ENCODE measurements around the gene DDX54.
A peak's percentile ranks its signal among the peaks of the same experiment; 100 is the strongest.
"Not testable (repeated sequence)": the region's sequence is repeated elsewhere in the genome, so short reads cannot be mapped to it uniquely, and the experiment has no call there.

The DDX54 gene

DNA sequence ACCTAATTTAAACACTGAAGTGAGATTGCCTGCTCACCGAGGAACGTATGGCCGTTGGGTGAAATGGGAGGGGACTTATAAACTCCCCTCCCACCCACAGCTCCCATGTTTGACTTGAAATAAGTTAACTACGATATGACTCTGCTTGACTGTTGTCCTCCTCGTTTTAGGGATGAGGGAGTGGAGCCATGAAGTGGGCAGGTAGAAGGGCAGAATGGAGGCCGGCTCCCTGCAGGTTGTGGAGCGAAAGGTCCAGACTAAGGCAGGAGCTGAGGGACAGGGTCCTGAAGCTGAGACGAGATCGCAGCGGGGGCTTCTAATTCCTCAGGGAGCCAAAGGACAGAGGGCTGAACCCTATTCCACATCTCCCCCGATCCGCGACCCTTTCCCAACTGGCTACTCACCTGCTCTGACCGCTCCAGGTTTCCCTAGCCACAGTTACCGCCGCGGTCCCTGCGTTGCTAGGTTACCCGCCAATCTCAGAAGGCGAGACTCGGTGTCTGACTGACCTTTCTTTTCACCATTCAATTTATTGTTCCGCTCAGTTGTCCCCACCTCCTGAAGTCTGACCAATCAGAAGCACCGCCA lies 35.4 kb upstream of the DDX54 start:
- DNase-seq (ENCODE audit: low read depth in 2 of 2) = no peak

DNA sequence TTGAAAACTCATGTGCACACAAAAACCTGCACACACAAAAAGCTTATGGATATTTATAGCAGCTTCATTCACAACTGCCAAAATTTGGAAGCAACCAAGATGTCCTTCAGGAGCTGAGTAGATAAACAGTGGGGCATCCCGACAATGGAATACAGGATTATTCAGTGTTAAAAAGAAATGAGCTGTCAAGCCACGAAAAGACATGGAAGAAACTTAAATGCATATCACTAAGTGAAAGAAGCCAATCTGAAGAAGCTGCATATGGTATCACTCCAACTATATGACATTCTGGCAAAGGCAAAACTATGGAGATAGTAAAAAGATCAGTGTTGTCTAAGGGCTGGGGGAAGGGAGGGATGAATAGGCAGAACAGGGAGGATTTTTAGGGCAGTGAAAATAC lies 30.7 kb upstream of the DDX54 start:
- no peak for DNase-seq (ENCODE audit: low read depth in 2 of 2)

DNA sequence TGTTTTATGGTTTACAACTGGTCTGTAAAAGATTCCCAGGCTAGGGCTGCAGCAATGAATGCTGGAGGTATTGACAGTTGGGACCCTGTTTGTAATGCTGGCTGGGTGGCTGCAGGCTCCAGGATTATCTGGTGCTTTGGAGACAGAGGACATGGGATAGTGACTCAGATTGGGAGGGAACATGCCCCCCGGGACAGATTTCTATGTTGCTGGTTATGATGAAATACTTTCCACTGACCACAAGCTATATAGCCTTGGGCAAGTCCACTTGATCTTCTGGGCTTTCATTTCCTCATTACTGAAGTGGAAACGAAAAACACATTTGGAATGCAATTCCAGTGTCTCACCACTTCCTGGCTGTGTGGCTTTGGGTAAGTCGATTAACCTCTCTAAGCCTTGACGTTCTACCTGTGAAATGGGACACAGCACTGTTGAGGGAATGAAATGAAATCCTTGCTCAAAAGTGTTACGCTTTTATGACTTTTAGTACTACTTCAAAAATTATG lies 29.7 kb upstream of the DDX54 start:
- DNase-seq (ENCODE audit: low read depth in 2 of 2) = no peak

DNA sequence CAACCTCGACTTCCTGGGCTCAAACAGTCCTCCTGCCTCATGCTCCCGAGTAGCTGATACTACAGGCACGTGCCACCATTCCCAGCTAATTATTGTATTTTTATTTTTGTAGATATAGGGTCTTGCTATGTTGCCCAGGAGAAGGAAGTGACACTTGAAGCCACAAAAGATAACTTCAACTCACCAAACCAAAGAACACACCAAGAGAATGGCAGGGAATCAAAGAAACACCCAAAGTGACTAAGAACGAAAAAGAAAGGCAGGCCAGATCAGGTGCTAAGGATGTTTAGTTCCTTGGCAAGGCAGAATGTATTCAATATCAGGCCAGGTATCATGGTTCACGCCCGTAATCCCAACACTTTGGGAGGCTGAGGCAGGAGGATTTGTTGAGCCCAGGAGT lies 25.9 kb upstream of the DDX54 start:
- no peak for DNase-seq (ENCODE audit: low read depth in 2 of 2)

DNA sequence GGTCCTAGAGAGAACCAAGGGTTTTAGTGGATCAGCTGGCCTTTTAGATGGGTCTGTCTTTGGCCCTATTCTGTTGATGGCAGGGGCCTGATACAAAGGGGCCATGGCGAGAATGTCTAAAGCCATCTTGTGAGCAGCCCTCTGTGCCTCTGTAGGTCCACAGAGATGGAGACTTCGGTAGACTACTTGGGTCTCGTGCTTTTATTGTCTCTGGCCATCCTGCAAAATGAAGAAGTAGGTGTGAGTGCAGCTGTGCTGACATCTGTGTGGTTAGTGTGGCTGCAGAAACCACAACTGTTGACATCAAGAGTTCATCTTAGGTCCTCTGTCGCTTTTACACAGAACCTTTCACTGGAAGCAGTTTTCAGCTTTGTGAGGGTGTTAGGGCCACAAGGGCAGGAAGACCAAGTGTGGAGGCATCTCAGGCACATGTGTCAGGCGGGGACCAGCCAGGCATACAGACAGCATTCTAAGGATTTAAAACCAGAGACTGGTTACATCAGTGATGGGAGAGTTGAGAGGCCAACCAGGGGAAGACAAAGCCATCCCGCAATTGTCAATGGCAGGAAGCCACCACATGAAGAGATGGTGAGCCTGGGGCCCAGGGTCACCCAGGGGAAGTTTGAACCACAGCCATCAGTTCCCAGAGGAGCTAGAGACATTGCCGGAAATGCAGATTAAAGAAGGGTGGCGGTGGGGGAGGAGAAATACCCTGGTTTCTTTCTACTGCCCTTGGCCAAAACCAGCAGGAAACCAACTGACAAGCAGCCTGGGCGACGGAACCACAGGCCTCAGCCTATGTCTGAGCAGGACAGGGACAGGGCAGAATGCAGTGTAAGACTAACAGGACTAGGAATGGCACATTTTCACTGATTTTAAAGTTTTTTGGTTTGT lies 23.0 kb upstream of the DDX54 start:
- DNase-seq (ENCODE audit: low read depth in 2 of 2) = peak; percentile 34 to 49

DNA sequence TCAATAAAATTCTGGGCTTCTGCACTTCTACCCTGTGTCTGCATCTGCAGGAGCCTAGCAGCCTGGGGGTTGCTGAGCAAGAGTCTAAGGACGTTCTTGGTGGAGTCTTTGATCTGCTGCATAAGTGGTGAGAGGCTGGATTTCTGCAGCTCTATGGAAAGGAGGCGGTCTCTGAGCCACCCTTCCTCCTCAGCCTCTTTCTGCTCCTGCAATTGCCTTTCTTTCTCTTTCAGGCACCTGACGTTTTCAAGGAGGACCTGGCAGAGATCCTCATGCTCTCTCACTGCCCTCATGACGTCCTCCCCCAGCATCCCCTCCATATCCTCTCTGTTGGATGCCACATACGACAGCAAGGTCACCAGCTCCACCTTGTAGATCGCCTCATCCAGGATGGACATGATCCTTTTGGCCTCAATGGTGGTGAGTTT lies 22.3 kb upstream of the DDX54 start:
- no peak for DNase-seq (ENCODE audit: low read depth in 2 of 2)

DNA sequence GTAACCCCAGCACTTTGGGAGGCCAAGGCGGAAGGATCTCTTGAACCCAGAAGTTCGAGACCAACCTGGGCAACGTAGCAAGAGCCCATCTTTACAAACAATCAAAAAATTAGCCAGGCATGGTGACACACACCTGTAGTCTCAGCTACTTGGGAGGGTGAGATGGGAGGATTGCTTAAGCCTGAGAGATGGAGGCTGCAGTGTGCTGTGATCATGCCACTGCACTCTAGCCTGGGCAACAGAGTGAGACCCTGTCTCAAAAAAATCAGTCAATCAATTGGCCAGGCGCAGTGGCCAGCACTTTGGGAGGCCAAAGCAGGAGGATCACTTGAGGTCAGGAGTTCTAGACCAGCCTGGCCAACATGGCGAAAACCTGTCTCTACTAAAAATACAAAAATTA lies 21.5 kb upstream of the DDX54 start:
- DNase-seq (ENCODE audit: low read depth in 2 of 2) = not testable (repeated sequence)

DNA sequence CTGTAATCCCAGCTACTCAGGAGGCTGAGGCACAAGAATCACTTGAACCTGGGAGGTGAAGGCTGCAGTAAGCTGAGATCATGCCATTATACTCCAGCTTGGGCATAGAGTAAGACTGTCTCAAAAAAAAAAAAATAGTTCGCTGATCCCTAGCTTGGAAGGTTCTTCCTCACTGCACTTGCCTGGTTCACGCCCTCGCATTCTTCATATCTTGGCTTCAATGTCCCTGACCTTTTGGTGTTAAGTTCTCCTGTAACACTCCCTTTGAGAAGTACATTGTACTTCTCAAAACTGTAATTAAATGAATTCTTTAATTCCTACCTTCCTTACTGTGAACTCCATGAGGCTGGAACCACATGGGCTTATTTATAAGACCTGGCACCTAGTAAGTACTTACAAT lies 19.5 kb upstream of the DDX54 start:
- no peak for DNase-seq (ENCODE audit: low read depth in 2 of 2)

DNA sequence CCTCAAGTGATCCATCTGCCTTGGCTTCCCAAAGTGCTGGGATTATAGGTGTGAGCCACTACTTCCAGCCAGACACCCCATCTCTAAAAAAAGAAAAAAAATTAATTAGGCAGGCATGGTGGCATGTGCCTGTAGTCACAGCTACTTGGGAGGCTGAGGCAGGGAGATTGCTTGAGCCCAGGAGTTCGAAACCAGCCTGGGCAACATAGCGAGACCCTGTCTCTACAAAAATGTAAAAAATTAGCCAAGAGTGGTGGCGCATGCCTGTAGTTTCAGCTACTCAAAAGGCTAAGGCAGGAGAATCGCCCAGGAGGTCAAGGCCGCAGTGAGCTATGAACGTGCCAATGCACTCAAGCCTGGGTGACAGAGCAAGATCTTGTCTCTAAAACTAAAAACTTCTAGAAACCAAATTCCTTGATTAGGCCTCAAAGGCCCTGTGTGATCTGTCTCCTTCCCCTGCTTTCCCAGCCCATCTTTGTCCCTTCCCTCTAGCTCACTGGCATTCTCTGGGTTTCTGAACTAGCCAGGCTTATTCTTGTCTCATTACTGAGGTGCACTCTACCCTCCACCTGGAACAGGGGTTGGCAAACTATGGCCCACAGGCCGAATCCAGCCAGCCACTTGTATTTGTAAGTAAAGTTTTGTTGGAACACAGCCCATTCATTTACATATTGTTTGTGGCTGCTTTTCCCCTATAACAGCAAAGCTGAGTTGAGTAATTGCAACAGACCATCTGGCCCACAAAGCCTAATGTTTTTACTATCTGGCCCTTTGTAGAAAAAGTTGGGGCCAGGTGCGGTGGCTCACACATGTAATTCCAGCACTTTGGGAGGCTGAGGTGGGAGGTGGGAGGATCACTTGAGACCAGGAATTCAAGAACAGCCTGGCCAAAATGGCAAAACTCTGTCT lies 18.8 kb upstream of the DDX54 start:
- DNase-seq (ENCODE audit: low read depth in 2 of 2) = no peak

DNA sequence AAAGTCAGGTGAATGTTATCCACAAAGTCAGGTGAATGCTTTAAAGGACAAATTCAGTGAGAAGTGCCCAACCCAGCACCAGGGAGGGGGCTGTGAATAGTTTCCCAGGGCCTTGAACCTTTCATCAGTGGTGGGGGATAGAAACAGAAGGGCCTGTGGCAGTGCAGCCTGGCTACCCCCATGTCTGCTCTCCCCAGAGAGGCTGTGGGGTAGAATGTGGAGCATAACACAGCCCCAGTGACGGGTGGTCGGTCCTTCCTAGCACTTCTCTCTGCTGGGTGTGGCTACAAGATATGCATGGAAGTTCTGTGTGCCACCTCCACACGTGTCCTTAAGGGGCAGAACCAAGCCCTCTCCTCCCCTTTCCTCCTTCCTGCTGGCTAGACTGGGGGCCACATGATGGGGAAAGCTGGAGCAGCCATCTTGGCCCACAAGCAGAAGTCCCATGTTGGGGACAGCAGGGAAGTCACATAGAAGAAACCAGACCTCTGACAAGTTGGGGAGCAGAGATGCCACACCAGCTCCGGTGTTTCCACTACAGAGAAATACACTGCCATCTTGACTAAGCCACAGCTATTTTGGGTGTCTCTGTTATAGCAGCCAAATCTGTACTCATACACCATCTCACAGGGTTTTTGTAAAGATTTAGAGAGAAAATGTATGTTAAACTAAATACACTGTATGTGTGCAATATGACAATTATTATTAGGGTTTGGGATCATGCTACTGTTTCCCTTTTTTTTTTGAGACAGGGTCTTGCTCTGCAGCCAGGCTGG lies 17.2 kb upstream of the DDX54 start:
- no peak for DNase-seq (ENCODE audit: low read depth in 2 of 2)

DNA sequence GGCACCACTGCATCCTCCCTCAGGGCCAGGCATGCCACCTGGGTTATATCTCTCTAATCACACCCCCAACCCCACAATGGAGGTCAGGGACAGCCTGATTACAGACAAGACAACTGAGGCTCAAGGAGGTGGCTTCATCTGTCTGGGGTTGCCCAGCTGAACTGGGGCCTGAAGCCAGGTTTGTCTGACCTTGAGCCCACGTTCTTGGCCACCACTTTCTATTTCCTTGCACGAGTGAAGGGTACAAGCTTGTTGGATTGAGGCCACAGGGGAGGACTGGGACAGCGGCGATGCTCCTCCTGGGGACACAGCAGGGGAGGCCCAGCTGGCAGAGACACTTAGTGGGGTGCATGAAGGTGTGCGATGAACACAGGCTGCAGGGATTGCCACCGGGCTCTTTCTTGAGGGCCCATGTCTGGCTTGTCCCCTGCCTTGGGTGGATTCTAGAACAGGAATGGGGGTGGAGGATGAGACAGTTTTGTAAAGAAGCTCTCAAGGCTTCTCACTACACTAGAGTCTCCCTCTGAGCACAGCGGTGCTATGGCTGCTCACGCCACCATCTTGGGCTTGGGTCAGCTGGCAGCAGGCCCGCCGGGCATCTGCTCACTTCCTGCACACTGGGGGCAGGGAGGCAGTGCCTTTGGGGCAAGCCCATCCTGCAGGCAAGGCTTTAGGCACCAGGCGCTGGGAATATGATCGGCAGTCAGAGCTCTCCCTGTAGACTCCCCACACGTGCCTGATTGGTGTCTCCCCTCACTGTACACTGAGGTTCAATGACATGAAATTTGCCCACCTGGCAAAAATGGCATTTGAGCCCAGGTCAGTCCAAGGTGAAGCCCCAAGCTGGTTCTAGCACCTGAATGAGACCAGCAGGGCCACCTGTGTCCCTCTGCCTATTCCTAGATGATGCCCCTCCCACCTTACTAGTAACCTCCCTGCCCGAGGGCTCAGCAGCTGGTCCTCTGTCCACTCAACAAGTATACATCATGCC lies 16.2 kb upstream of the DDX54 start:
- DNase-seq (ENCODE audit: low read depth in 2 of 2) = no peak

DNA sequence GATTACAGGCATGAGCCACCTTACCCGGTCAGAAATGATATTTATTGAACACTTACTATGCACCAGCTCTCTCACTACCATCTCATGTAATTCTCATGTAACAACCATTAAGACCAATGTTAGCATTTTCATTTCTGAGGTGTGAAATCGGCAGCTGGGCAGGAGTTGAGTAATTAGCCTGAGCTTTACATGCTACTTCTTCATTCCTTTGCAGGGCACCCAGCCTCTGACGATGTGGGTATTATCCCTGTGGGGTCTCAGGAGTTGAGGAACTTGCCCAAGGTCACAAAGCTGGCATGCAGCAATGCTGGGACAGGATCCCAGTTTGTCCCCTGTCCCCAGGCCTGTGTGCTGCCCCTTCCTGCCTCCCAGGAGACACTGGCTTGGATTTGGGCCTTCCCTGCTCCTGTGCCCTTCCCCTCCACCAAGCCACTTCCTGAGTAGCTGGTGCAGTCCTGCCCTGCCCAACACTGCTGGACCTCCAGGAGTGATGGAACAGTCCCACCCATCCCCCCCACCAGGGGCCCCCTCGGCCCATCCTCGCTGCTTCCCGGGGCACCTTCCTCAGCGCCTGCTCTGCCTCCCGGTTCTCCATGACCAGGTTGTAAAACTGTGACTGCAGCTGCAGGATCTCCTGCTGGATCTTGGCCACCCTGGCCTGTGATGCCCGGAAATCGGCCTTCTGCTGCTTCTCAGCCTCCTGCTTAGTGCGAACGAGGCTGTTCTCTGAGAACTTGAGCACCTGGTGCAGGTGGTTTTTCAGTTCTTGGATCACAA lies 14.9 kb upstream of the DDX54 start:
- no peak for DNase-seq (ENCODE audit: low read depth in 2 of 2)

DNA sequence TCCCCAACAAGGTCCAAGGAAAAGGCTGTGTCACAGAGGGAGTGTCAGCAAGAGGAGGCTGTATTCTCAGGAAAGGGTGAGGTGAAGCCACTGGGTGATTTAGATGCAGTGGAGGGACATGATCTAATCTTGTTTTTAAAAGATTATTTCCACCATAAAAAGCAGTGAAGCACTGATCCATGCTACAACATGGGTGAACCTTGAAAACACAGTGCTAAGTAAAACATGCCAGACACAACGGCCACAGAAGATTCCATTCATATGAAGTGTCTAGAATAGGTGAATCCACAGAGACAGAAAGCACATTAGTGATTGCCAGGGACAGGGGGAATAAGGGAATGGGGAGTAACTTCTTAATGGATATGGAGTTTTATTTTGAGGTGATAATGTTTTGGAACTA lies 13.0 kb upstream of the DDX54 start:
- DNase-seq (ENCODE audit: low read depth in 2 of 2) = no peak

DNA sequence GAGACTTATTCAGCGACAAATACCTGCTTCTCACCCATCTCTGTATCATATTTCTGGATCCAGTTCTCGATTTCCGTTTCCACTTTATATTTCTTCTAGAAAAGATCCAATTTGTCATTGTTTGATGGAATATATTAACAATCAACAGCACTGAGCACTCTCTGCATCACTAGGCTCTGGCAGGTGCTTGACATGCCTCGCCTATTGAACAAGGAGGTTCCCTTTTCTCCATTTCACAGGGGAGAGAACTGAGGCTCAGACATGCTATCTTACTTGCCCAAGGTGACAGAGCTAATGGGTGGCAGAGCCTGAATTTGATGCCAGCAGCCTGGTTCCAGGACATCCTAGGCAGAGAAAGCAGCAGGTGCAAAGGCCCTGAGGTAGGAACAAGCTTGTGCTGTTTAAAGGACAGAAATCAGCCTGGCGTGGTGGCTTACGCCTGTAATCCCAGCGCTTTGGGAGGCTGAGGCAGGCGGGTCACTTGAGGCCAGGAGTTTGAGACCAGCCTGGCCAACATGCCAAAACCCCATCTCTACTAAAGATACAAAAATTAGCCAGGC lies 12.3 kb upstream of the DDX54 start:
- DNase-seq (ENCODE audit: low read depth in 2 of 2) = no peak

DNA sequence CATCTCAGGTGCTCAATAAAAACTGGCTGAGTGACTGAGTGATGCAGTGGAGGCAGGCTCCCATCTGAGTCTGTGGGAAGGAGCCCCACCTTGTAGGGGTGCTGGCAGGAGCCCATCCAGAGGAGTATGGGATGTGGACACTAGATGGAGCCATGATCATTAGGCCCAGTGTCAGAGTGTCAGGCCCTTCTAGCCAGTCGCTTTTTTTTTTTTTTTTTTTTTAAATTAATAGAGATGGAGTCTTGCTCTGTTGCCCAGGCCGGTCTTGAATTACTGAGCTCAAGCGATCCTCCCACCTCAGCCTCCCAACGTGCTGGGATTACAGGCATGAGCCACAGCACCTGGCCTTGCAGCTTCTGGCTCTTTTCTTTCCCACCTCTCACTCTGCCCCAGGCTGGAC lies 11.7 kb upstream of the DDX54 start:
- DNase-seq (ENCODE audit: low read depth in 2 of 2) = peak in 1 of 2 donors; percentile 26

DNA sequence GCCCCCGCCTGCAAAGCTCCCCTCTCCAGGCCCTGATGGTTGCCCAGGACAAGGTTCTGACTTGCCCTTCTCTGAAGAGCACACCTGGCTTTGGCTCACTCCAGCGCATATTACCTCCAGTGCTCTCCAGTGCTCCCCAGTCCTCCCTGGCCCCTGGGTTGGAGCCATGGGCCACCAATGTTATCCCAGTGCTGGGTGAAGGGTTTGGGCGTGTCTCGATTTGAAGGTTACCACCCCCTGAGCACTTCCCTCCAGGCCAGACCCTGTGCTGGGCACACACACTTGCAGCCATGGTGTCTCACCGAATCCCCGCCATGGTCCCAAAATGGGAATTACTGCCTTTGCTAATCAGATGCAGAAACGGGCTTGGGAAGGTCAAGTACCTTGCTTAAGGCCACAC lies 11.3 kb upstream of the DDX54 start:
- DNase-seq (ENCODE audit: low read depth in 2 of 2) = no peak

DNA sequence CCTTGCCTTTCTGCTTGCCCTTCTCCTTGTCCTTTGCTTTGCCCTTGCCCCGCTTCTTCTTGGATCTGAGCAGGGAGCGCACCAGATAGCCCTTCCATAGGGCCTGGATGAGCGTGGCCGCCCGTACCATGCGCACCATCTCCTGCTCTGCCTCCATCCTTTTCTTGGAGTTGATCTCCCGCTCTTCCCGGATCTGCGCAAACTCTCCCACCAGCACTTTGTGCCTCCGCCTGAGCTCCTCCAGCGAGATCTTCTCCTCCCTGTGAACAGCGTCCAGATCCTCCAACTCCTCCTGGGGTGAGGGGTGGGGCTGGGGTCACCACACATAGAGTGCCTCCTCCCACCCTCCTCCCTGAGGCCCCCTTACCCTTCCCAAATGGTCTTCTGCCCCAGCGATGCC lies 10.3 kb upstream of the DDX54 start:
- DNase-seq (ENCODE audit: low read depth in 2 of 2) = no peak

DNA sequence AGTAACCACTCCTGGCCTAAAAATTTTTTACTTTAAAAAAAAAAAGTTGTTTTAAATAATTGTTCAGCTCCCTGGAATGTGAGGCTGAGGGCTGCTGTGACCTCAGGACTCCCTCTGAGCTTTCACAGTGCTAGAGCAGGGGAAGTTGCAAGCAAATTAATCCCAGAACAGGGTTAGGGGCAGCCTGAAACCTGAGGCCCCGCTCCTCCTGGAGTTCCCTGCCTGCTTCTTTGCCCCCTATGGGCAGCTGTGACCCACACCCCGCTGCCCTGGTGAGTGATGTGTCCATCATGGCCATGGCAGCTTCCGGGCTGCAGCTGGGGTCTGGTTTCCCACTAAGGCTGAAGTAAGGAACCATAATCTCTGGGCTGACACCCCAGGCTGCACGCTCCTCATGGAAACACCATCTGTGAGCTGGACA lies 9.7 kb upstream of the DDX54 start:
- DNase-seq (ENCODE audit: low read depth in 2 of 2) = no peak

DNA sequence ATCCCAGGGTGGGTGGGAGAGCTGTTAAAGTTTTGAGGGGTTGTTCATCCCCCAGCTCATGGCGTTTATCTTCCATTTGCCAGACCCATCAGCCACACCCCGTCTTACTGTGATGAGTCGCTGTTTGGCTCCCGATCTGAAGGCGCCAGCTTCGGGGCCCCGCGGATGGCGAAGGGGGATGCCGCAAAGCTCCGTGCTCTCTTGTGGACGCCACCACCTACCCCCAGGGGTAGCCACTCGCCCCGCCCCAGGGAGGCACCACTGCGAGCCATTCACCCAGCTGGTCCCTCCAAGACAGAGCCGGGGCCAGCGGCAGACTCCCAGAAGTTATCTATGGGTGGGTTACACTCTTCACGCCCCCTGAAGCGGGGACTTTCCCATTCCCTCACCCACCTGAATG lies 5.9 kb upstream of the DDX54 start:
- no peak for DNase-seq (ENCODE audit: low read depth in 2 of 2)

All from stimulated activated CD8-positive, alpha-beta memory T cell treated with anti-CD3 and anti-CD28 coated beads, Interleukin-2, amount 100 ng/mL, for 48 hours (primary cell).